ENCODE results near the gene PLXNA2.

PLXNA2 gene

DNA sequence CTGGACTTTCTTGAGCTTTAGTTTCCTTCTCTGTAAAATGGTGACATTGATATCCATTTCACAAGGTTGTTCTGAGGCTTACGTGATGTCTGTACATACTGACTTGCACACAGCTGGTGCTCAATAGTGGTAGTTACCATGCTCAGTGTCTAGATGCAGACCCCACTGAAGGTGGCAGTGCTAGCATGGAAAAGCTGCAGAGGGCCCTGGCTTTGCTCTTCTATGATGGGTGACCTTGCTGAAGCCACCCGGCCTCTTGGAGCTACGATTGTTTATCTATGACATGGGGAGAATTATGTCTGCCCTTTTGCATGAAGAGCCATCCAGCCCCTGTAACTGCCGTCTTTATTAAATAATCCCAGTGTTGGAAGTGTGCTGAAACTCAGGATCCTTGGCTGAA lies 131.8 kb downstream of the PLXNA2 start:
- Histone ChIP-seq H3K36me3 (ENCODE audit: insufficient read depth, low read length) (no peaks in the 10 kb centered on the region), H3K9ac (ENCODE audit: low read depth, low read length) (no peak overlapping the region), H3K4me1 (ENCODE audit: insufficient read depth, low read length) (peaks cover 22% of the 10 kb centered on the region), H3K9me3 (ENCODE audit: control insufficient read depth, insufficient read depth, low read length) (no peaks in the 10 kb centered on the region)

DNA sequence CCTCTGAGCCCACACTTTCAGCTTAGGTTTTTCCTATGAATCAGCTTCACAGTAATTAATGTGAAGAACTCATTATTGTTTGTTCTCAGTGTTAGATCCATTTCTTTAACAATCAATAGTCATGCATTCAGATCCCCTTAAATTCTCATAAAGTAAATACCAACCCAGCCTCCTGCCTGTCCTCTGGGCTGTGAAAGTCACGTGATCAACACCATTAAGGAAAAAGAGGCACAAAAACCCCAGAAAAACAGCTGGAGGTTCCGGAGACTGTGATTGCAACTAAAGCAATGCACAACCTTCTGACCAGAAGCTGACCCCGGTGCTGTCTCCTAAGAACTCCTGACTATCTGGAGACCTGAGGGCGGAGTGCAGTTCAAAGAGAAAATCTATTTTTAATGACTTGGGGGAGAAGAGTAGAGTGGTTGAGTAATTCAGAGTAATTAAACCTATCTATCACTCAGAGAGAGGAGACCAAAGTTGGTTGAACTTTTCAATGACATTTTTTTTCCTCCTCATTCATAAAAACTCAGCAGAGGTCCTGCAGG lies 132.5 kb downstream of the PLXNA2 start:
- H3K36me3 ChIP-seq (ENCODE audit: insufficient read depth, low read length): no peaks in the 10 kb centered on the region
- H3K9me3 ChIP-seq (ENCODE audit: control insufficient read depth, insufficient read depth, low read length): no peaks in the 10 kb centered on the region
- no peak overlapping the region for H3K9ac ChIP-seq (ENCODE audit: low read depth, low read length)
- peaks cover 26% of the 10 kb centered on the region for H3K4me1 ChIP-seq (ENCODE audit: insufficient read depth, low read length)

DNA sequence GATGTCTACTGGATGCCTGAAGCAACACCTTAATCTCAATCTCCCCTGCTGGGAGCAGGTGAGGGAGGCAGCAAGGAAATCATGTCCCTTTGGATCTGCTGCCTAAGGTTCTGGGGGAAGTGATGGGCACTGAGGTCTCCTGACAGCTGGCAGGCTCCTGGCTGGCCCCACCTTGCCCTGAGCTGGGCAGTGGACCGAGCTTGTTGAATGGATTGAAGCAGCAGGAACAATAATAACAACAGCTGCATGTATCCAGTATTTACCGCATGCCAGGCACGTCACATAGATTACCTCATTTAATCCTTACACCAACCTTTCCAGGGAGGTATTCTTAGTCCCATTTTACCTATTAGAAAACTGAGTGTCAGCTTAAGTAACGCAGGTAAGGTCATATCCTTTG lies 133.9 kb downstream of the PLXNA2 start:
- Histone ChIP-seq H3K9ac (ENCODE audit: low read depth, low read length) (no peak overlapping the region), H3K4me1 (ENCODE audit: insufficient read depth, low read length) (peaks cover 28% of the 10 kb centered on the region), H3K36me3 (ENCODE audit: insufficient read depth, low read length) (no peaks in the 10 kb centered on the region), H3K9me3 (ENCODE audit: control insufficient read depth, insufficient read depth, low read length) (no peaks in the 10 kb centered on the region)

DNA sequence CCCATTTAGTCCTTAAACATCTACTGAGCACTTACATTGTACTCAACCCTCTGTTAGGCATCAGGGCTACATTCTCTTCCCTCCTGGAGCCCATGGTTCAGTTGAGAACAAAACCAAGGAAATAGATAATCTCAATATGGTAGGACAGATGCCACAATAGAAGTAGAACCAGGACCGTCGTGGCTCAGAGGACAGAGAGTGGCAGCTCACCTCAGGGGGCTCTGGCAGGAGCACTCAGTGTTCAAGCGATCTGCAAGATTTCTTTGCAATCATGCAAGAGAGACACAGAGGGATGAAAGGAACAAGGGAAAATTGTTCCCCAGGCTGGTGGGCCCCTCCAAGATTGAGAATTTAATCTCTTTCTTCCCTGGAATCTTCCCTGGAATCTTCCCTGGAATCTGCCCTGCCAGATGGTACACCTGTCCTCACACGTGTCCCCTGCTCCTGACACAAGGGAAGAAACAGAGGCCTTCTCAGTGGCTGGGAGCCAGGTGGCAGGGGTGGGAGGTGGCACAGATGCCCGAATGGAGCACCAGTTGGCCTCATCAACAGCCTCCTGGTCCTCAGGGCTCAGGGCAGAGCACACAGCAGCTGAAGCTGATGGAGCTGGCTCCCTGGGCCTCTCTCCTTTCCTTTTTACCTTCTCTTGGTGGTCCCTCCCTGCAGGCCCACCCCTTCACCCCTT lies 135.4 kb downstream of the PLXNA2 start:
- H3K9ac ChIP-seq (ENCODE audit: low read depth, low read length): no peak overlapping the region
- no peaks in the 10 kb centered on the region for H3K9me3 ChIP-seq (ENCODE audit: control insufficient read depth, insufficient read depth, low read length)
- H3K36me3 ChIP-seq (ENCODE audit: insufficient read depth, low read length): no peaks in the 10 kb centered on the region
- peaks cover 28% of the 10 kb centered on the region for H3K4me1 ChIP-seq (ENCODE audit: insufficient read depth, low read length)

DNA sequence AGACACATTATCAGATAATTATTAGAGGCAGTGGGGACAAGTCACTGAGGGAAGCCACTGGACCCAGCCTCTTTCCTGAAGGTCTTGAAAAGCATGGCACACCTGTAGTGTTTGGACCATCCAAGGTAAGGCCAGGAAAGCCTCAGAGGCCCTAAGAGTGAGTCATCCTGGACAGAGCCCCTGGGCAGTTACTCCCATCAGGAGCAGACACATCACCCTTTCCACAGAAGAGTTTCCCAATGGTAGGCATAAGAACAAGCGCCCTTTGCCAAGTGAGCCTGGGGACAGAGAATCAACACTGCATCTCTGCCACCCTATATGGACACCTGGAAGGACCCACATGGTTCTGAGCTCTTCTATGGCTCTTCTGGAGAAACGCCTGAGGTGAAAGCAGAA lies 136.0 kb downstream of the PLXNA2 start:
- H3K9me3 ChIP-seq (ENCODE audit: control insufficient read depth, insufficient read depth, low read length): no peaks in the 10 kb centered on the region
- H3K9ac ChIP-seq (ENCODE audit: low read depth, low read length): no peak overlapping the region
- no peaks in the 10 kb centered on the region for H3K36me3 ChIP-seq (ENCODE audit: insufficient read depth, low read length)
- peaks cover 28% of the 10 kb centered on the region for H3K4me1 ChIP-seq (ENCODE audit: insufficient read depth, low read length)

DNA sequence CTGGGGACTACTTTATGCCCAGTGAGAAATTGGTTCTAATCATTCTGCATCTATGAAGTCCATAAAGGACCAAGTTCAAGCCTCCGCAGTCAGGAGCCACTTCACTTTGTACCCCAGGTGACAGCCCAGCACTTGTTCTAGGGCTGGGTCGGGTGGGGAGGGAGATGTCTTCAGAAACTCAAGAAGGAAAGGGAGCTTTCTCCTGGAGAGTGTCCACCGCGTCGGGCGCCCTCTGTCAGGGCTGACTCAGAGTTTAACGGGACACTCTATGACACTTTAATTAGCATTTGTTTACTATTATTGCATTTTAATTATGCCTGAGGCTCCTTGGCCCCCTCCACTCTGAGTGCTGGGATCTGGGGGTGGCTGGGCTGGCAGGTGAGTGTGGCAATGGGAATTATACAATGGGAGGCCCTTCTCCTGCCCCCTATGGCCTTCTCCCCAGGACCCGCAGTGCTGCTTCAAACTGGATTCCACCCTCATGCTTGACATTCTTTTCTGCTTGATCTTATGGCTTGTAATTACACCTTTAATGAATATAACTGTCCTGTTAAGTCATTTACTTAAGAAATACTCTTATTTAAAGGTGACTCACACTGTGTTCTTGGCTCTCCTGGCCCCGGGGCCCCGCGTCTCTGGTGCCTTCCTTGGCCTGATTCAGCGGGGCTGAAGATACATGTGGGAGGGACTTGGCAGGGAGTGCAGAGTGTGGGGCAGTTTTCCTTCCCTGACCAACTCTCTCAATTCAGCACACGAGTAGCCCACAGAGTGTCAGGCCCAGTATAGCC lies 136.6 kb downstream of the PLXNA2 start:
- Histone ChIP-seq H3K9ac (ENCODE audit: low read depth, low read length) (no peak overlapping the region), H3K9me3 (ENCODE audit: control insufficient read depth, insufficient read depth, low read length) (no peaks in the 10 kb centered on the region), H3K36me3 (ENCODE audit: insufficient read depth, low read length) (no peaks in the 10 kb centered on the region), H3K4me1 (ENCODE audit: insufficient read depth, low read length) (peaks cover 28% of the 10 kb centered on the region)

DNA sequence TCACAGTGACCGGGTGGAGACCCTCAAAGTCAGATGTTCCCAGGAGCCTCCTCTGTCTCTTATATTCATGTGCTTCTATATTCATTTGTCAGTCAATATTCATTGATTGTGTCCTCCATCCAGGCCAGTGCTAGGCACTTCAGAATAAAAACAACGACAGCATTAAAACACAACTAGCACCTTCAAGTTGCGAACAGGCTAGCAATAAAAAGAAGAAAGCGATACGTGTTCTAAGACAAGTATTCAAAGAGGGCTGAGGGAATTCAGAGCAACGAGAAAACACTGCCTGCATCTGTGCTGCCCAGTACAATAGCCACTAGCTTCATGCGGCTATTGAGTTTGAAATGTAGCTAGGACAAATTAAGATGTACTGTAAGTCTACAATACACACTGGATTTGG lies 138.0 kb downstream of the PLXNA2 start:
- Histone ChIP-seq H3K9me3 (ENCODE audit: control insufficient read depth, insufficient read depth, low read length) (no peaks in the 10 kb centered on the region), H3K36me3 (ENCODE audit: insufficient read depth, low read length) (no peaks in the 10 kb centered on the region), H3K4me1 (ENCODE audit: insufficient read depth, low read length) (peaks cover 35% of the 10 kb centered on the region), H3K9ac (ENCODE audit: low read depth, low read length) (no peak overlapping the region)

DNA sequence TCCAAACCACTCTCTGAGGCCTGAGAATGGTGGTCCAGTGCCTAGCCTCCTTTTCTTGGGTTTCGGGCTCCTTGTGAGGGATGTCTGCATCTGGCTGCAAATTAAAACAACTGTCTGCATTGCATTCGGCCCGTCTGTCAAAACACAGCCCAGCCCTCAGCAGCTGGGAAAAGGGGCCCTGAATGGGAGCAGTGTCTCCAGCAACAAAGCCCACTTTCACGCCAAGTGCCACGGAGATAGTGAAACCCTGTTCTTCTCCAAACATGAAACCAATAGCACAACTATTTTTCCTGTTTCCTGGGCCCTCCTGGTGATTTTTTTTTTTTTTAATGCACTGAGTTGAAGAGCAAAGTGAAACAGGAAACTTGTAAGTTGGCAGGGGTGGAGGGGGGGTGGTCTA lies 138.4 kb downstream of the PLXNA2 start:
- Histone ChIP-seq H3K36me3 (ENCODE audit: insufficient read depth, low read length) (no peaks in the 10 kb centered on the region), H3K9ac (ENCODE audit: low read depth, low read length) (no peak overlapping the region), H3K9me3 (ENCODE audit: control insufficient read depth, insufficient read depth, low read length) (no peaks in the 10 kb centered on the region), H3K4me1 (ENCODE audit: insufficient read depth, low read length) (peaks cover 40% of the 10 kb centered on the region)

DNA sequence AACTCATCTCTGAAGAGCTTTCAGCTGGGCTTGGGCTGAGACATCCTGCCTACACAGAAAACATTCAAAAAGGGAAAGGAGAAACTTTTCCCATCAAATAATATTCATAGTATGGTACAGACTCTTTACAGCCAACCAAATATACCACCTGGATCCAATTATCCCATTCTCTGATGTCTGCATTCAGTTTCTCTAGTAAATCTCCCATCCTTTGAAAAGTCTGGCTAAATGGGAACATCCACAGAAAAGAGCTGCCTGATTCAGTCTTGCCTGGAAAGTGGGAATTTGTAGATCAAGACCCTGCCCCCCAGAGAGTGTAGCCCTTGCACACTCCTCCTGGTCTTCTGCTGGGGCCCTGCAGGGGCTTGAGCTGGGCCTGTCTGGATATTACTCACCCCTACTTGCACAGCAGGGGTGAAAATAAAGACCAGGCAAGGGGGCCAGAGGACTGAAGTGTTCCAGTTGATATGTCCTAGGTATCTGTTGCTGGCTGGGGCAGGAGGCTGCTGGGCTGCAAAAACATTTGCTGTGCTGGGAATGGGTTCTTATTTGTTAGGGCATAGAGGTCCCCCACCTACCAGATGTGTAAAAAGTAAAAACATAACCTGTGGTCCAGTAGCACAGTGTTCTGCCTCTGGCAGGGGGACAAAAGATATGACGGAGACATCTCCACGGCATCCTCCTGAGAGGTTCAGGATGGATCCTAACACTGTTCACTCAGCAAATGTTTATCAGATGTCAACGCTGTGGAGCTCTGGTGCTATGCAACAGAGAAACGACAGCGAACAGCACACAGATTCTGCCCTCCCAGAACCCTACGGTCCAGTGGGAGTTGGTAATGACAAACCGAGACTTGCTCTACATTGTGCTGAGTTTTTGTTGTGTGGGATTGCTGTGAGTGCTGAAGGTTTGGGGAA lies 140.3 kb downstream of the PLXNA2 start:
- H3K9ac ChIP-seq (ENCODE audit: low read depth, low read length): no peak overlapping the region
- no peaks in the 10 kb centered on the region for H3K36me3 ChIP-seq (ENCODE audit: insufficient read depth, low read length)
- H3K4me1 ChIP-seq (ENCODE audit: insufficient read depth, low read length): peaks cover 31% of the 10 kb centered on the region
- no peaks in the 10 kb centered on the region for H3K9me3 ChIP-seq (ENCODE audit: control insufficient read depth, insufficient read depth, low read length)

DNA sequence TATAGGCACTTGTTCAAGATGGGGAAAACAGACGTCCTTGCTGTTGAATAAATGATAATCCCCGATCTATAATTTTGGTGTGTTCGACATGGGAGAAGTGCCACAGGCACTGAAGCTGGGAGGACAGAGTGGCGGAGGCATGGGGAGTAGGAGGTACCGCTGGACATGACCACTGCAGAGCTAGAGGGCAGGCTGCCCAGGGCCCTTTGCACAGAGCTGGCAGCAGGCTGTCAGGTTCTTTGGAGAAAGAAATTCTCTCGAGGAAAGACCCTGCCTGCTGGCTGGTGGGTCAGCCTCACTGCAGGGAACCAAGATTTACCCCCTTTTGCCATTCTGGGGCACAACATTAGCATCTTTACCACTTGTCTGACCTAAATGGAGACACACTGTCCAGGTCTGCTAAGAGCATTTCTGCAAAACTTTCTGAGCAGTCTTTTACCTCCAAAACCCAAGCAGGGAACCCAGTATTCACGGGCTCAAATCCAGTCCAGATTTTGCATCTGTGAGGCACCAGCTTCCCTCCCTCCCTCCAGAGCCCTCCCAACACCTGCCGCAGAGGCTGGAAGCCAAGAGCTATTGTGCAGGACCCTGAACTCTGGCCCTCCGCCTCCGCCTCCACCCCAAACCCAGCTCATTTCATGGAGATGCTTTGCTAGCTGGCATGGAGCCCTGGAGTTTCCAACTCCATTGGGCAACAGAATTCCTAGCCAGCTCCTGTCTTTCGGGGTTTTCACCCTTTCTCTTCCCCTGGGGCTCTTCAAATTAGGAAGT lies 142.3 kb downstream of the PLXNA2 start:
- no peak overlapping the region for H3K9ac ChIP-seq (ENCODE audit: low read depth, low read length)
- H3K9me3 ChIP-seq (ENCODE audit: control insufficient read depth, insufficient read depth, low read length): no peaks in the 10 kb centered on the region
- H3K4me1 ChIP-seq (ENCODE audit: insufficient read depth, low read length): peaks cover 18% of the 10 kb centered on the region
- no peaks in the 10 kb centered on the region for H3K36me3 ChIP-seq (ENCODE audit: insufficient read depth, low read length)

DNA sequence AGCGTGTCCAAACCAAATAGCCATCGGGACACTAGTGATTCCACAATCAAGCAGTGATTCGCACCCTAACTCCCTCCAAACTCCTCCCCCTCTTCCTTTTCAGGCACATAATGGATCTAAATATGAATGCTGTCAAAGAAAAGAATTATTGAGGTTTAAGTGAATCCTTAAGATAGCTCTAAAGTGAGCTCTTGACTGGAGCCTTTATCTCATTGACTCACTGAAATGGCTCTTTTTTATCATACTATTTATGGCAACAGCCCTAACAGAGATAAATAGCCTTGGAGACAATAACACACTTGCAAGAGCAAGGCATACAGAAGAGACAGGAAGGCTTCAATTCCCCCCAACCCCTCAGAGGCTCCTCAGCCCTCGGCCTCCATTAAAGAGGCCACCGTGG lies 143.3 kb downstream of the PLXNA2 start:
- H3K9me3 ChIP-seq (ENCODE audit: control insufficient read depth, insufficient read depth, low read length): no peaks in the 10 kb centered on the region
- H3K9ac ChIP-seq (ENCODE audit: low read depth, low read length): no peak overlapping the region
- no peaks in the 10 kb centered on the region for H3K36me3 ChIP-seq (ENCODE audit: insufficient read depth, low read length)

DNA sequence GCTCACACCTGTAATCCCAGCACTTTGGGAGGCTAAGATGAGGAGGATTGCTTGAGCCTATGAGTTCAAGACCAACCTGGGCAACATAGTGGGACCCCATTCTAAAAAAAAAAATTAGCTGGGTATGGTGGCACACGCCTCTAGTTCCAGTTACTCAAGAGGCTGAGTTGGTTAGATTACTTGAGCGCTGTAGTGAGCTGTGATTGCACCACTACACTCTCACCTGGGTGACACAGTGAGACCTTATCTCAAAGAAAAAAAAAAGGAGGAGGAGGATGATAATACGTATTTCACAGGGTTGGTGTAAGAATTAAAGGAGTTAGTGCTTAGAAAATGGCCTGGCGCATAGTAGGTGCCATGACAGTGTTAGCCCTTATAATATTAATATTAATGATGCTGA lies 144.1 kb downstream of the PLXNA2 start:
- no peaks in the 10 kb centered on the region for H3K9me3 ChIP-seq (ENCODE audit: control insufficient read depth, insufficient read depth, low read length)
- no peaks in the 10 kb centered on the region for H3K36me3 ChIP-seq (ENCODE audit: insufficient read depth, low read length)
- no peak overlapping the region for H3K9ac ChIP-seq (ENCODE audit: low read depth, low read length)
- peaks cover 15% of the 10 kb centered on the region for H3K4me1 ChIP-seq (ENCODE audit: insufficient read depth, low read length)

More for the DNA sequence above, 143.3 kb downstream of the PLXNA2 start:
- peaks cover 15% of the 10 kb centered on the region for H3K4me1 ChIP-seq (ENCODE audit: insufficient read depth, low read length)

DNA sequence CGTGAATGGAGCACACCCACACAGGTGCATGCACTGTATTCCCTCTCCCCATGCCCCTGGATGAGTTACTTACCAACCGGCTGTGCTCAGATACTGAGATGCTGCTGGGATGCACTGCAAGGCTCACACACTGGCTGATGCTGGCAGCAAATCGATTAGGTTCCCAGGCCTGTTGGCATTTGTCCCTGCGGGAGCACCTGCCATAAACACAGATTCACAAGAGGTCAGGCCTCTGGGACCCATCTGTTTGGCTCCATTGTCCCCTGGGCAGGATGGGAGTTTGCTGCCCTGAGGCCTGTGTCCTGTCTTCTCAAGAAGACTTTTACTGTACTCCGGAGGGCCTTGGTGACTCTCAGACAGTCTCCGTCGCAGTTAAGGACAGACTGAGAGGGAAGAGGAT lies 145.4 kb downstream of the PLXNA2 start:
- H3K9me3 ChIP-seq (ENCODE audit: control insufficient read depth, insufficient read depth, low read length): no peaks in the 10 kb centered on the region
- H3K36me3 ChIP-seq (ENCODE audit: insufficient read depth, low read length): no peaks in the 10 kb centered on the region

More for the DNA sequence above, 145.4 kb downstream of the PLXNA2 start:
- no peak overlapping the region for H3K9ac ChIP-seq (ENCODE audit: low read depth, low read length)
- peaks cover 15% of the 10 kb centered on the region for H3K4me1 ChIP-seq (ENCODE audit: insufficient read depth, low read length)

Data from ES-I3 (cell line).